Esophagus squamous epithelium (tissue), 4 donors: Measurements from ENCODE around the gene IL1R1.

Experiments
- POLR2A ChIP-seq, 4 donors: fragments of 450-650 bp; IDR thresholded peaks; one replicate each; pipeline ENCODE4 v1.6.1; 2017; ENCODE audit warnings: antibody characterized with exemption in 4 of 4, mild to moderate bottlenecking in 4 of 4, moderate library complexity in 3 of 4
- TF ChIP-seq, protein P1 (sequence below), 6 experiments: fragments of 450-650 bp in 4 of 6; fragments of 200-600 bp in 2 of 6; sonication (generic) in 2 of 6; IDR thresholded peaks; one replicate each; pipeline ENCODE4 v1.5.1; 2016 to 2019; ENCODE audit warnings: antibody characterized with exemption in 6 of 6, mild to moderate bottlenecking in 4 of 6, moderate library complexity in 4 of 6

DNA sequence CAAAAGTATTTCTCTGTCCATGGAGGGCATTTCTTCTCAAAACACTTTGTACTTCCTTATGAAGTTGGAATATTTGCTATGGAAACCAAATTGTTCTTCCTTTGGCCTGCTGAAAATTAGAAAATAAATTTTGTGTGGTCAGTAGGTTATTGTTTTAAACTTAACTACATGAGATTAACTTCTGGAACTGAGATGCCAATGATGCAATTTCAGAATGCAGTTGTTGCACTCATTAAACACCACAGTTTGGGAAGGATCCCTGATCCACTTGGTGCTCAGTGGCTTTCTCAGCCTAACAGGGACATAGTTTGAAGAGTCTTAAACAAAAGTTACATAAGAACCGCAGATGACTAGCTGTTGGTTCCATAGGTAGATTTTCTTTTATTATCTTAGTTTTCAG lies 23.3 kb upstream of the IL1R1 start:
- TF ChIP-seq, protein P1, sequence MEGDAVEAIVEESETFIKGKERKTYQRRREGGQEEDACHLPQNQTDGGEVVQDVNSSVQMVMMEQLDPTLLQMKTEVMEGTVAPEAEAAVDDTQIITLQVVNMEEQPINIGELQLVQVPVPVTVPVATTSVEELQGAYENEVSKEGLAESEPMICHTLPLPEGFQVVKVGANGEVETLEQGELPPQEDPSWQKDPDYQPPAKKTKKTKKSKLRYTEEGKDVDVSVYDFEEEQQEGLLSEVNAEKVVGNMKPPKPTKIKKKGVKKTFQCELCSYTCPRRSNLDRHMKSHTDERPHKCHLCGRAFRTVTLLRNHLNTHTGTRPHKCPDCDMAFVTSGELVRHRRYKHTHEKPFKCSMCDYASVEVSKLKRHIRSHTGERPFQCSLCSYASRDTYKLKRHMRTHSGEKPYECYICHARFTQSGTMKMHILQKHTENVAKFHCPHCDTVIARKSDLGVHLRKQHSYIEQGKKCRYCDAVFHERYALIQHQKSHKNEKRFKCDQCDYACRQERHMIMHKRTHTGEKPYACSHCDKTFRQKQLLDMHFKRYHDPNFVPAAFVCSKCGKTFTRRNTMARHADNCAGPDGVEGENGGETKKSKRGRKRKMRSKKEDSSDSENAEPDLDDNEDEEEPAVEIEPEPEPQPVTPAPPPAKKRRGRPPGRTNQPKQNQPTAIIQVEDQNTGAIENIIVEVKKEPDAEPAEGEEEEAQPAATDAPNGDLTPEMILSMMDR (IDR thresholded peaks at IDR 0.05), result no peak
- TF ChIP-seq POLR2A (IDR thresholded peaks at IDR 0.05), result no peak
